CD14-positive monocyte (primary cell): ENCODE data around the gene GNAZ. TPM values are rescaled to one million over a fixed set of nuclear protein-coding genes. Genes with fewer than 3 reads are reported as not detected.

Source experiments
- DNase-seq, 3 donors: peaks; one replicate each; pipeline ENCODE4 v3.0.0-alpha.2; 2011 to 2022
- H2AFZ ChIP-seq: 2 replicates; pipeline ENCODE4 v1.6.0; 2012; ENCODE audit warnings: mild to moderate bottlenecking, low read depth, low read length, inconsistent platforms; ENCODE audit not compliant: insufficient read depth, poor library complexity, severe bottlenecking
- H3K27ac ChIP-seq, 2 donors: 1 replicate in 1 of 2; 2 replicates in 1 of 2; pipeline ENCODE4 v1.5.1; 2012 to 2013; ENCODE audit warnings: low read length in 2 of 2, control low read depth in 1 of 2, inconsistent platforms in 1 of 2, low read depth in 1 of 2, mild to moderate bottlenecking in 1 of 2
- H3K27me3 ChIP-seq, 2 donors: one replicate each; pipeline versions ENCODE4 v1.6.0 to v1.6.1; 2011 to 2013; ENCODE audit warnings: low read length in 2 of 2; ENCODE audit not compliant: control insufficient read depth in 2 of 2, insufficient read depth in 2 of 2
- H3K36me3 ChIP-seq, 2 donors: replicated peaks in 1 of 2; 1 replicate in 1 of 2; 2 replicates in 1 of 2; pipeline versions ENCODE4 v1.5.1 to v1.6.1; 2012 to 2013; ENCODE audit warnings: low read length in 2 of 2, control low read depth in 1 of 2, inconsistent platforms in 1 of 2, mild to moderate bottlenecking in 1 of 2; ENCODE audit not compliant: insufficient read depth in 2 of 2, control insufficient read depth in 1 of 2
- H3K4me1 ChIP-seq, 2 donors: 1 replicate in 1 of 2; 2 replicates in 1 of 2; pipeline versions ENCODE4 v1.5.1 to v1.6.1; 2012 to 2013; ENCODE audit warnings: low read length in 2 of 2, control low read depth in 1 of 2, inconsistent platforms in 1 of 2, mild to moderate bottlenecking in 1 of 2, moderate library complexity in 1 of 2; ENCODE audit not compliant: insufficient read depth in 2 of 2, control insufficient read depth in 1 of 2
- H3K4me2 ChIP-seq: replicated peaks from 2 replicates; pipeline ENCODE3; 2012; ENCODE audit warnings: low read length, moderate library complexity, mild to moderate bottlenecking; ENCODE audit not compliant: poor library complexity, severe bottlenecking; ENCODE audit errors: extremely low read depth
- H3K4me3 ChIP-seq, 3 experiments: fragments of 200-600 bp in 1 of 3; sonication (generic) in 1 of 3; replicated peaks in 1 of 3; 1 replicate in 2 of 3; 2 replicates in 1 of 3; pipeline ENCODE4 v1.5.1; 2011 to 2013; ENCODE audit warnings: low read length in 3 of 3, mild to moderate bottlenecking in 3 of 3, control low read depth in 2 of 3, low read depth in 2 of 3, inconsistent platforms in 1 of 3, moderate library complexity in 1 of 3
- H3K79me2 ChIP-seq: 2 replicates; pipeline ENCODE4 v1.6.0; 2012; ENCODE audit warnings: mild to moderate bottlenecking, control low read depth, inconsistent platforms, low read length, moderate library complexity; ENCODE audit not compliant: insufficient read depth
- H3K9ac ChIP-seq: 2 replicates; pipeline ENCODE4 v1.6.0; 2017; ENCODE audit warnings: low read length, mild to moderate bottlenecking; ENCODE audit not compliant: insufficient read depth, poor library complexity, severe bottlenecking
- H3K9me3 ChIP-seq, 2 donors: replicated peaks in 1 of 2; 1 replicate in 1 of 2; 2 replicates in 1 of 2; pipeline versions ENCODE4 v1.5.1 to v1.6.1; 2012 to 2013; ENCODE audit warnings: low read length in 2 of 2, control low read depth in 1 of 2; ENCODE audit not compliant: control insufficient read depth in 1 of 2, insufficient read depth in 1 of 2
- H4K20me1 ChIP-seq: 2 replicates; pipeline ENCODE4 v1.6.0; 2012; ENCODE audit warnings: mild to moderate bottlenecking, low read length, control low read depth, moderate library complexity; ENCODE audit not compliant: insufficient read depth
- H3K27ac Mint-ChIP-seq, 7 donors: one replicate each; pipeline ENCODE4 v1.8.0; 2020; ENCODE audit warnings: mild to moderate bottlenecking in 7 of 7, mixed read lengths in 7 of 7, moderate library complexity in 6 of 7, inconsistent platforms in 2 of 7
- H3K27me3 Mint-ChIP-seq, 3 donors: one replicate each; pipeline ENCODE4 v1.8.0; 2021 to 2022; ENCODE audit warnings: low read depth in 3 of 3, mild to moderate bottlenecking in 3 of 3, mixed read lengths in 3 of 3, moderate library complexity in 3 of 3, inconsistent platforms in 1 of 3
- H3K36me3 Mint-ChIP-seq, 2 donors: one replicate each; pipeline ENCODE4 v1.8.0; 2020; ENCODE audit warnings: mixed read lengths in 2 of 2, inconsistent platforms in 1 of 2, mild to moderate bottlenecking in 1 of 2
- H3K4me1 Mint-ChIP-seq: one replicate; pipeline ENCODE4 v1.8.0; 2020; ENCODE audit warnings: mild to moderate bottlenecking, mixed read lengths
- H3K4me3 Mint-ChIP-seq, 2 donors: one replicate each; pipeline ENCODE4 v1.8.0; 2020; ENCODE audit warnings: mild to moderate bottlenecking in 2 of 2, mixed read lengths in 2 of 2, moderate library complexity in 1 of 2
- H3K9me3 Mint-ChIP-seq, 7 donors: one replicate each; pipeline ENCODE4 v1.8.0; 2020 to 2022; ENCODE audit warnings: mixed read lengths in 7 of 7, mild to moderate bottlenecking in 6 of 7, moderate library complexity in 6 of 7, inconsistent platforms in 2 of 7
- CTCF ChIP-seq: fragments of 200-600 bp; IDR thresholded peaks from one replicate; pipeline ENCODE4 v1.8.0; 2022; ENCODE audit warnings: antibody characterized with exemption, mild to moderate bottlenecking
- WGBS: methylation state at CpG from one replicate; pipeline ENCODE4 v1.1.5; 2013; ENCODE audit warnings: missing lambda C conversion rate; ENCODE audit not compliant: insufficient coverage; 5-methylcytosine and 5-hydroxymethylcytosine counted together
- intact Hi-C, 2 donors: fragments of 100-400 bp; cut with micrococcal nuclease; formaldehyde crosslinking; loops; one replicate each; pipeline versions ENCODE4 v1.15.0 to v1.15.1; 2023
- polyA plus RNA-seq, 3 donors: library from polyadenylated mRNA; depleted of rRNA in 1 of 3; unstranded in 2 of 3; stranded (reverse) in 1 of 3; fragments of 300-500 nt in 2 of 3; fragments of >200 nt in 1 of 3; fragmentation: Illumina TruSeq in 2 of 3; gene quantifications; 1 replicate in 2 of 3; 2 replicates in 1 of 3; pipeline ENCODE4 v1.2.3, GENCODE V29; 2012 to 2021

GNAZ gene
- polyA plus RNA-seq, 3 donors = 0.04 to 0.05 TPM; not detected in 1

- Mint-ChIP-seq H3K9me3 (no peaks in the 10 kb centered on the region), H3K27me3 (peaks cover 0 to 7% (median 4%) of the 10 kb centered on the region in 3 donors), H3K4me3 (no peak overlapping the region), H3K36me3 (no peaks in the 10 kb centered on the region), H3K27ac (no peak overlapping the region), H3K4me1 (peaks cover 2% of the 10 kb centered on the region)
- no peak for TF ChIP-seq CTCF
- no peak overlapping the region for H3K9ac ChIP-seq
- H3K4me3 ChIP-seq = no peak overlapping the region
- no peak overlapping the region for H2AFZ ChIP-seq
- H3K27ac ChIP-seq = no peak overlapping the region
- no peaks in the 10 kb centered on the region for H3K36me3 ChIP-seq
- WGBS = 92% methylated on average over 9 of the region's 14 CpGs
- no peaks in the 10 kb centered on the region for H3K4me1 ChIP-seq
- H3K27me3 ChIP-seq = no peaks in the 10 kb centered on the region
- DNase-seq = no peak
- H3K4me2 ChIP-seq = no peak overlapping the region
- H4K20me1 ChIP-seq = no peaks in the 10 kb centered on the region
- no peaks in the 10 kb centered on the region for H3K9me3 ChIP-seq
- no peaks in the 10 kb centered on the region for H3K79me2 ChIP-seq
- intact Hi-C loops = loop anchor here in 1 of 2 donors (5.0 kb wide), 1 partner anchor 164 kb away; no protein-coding TSS in a partner anchor
Measured at GRCh38 chr22:23126165-23127054, 56.1 kb downstream of the GNAZ start.

GRCh38 chr22:23127055-23127756 lies 56.9 kb downstream of the GNAZ start:
- WGBS = 98% methylated on average over 6 of the region's 7 CpGs
- H3K9me3 Mint-ChIP-seq = no peaks in the 10 kb centered on the region
- no peaks in the 10 kb centered on the region for H3K36me3 ChIP-seq

More at GRCh38 chr22:23127055-23127756, 56.9 kb downstream of the GNAZ start:
- Mint-ChIP-seq H3K4me1 (peaks cover 2% of the 10 kb centered on the region), H3K4me3 (no peak overlapping the region), H3K27ac (no peak overlapping the region), H3K27me3 (peaks cover 0 to 7% (median 6%) of the 10 kb centered on the region in 3 donors), H3K36me3 (no peaks in the 10 kb centered on the region)
- no peak overlapping the region for H2AFZ ChIP-seq
- no peaks in the 10 kb centered on the region for H3K4me1 ChIP-seq
- H3K4me3 ChIP-seq = no peak overlapping the region
- H3K9me3 ChIP-seq = no peaks in the 10 kb centered on the region
- no peak overlapping the region for H3K4me2 ChIP-seq
- no peak for TF ChIP-seq CTCF
- DNase-seq = no peak
- H4K20me1 ChIP-seq = no peaks in the 10 kb centered on the region
- no peaks in the 10 kb centered on the region for H3K27me3 ChIP-seq
- no peak overlapping the region for H3K27ac ChIP-seq
- no peaks in the 10 kb centered on the region for H3K79me2 ChIP-seq
- no peak overlapping the region for H3K9ac ChIP-seq
- intact Hi-C loops = loop anchor here in 1 of 2 donors (5.0 kb wide), 1 partner anchor 165 kb away; no protein-coding TSS in a partner anchor
